ENCODE data around the gene SLAMF8. TPM values are rescaled to one million over a fixed set of nuclear protein-coding genes. Genes with fewer than 3 reads are reported as not detected.
A peak's percentile ranks its signal among the peaks of the same experiment; 100 is the strongest.

SLAMF8 gene
- total RNA-seq, 2 donors from 2014 or later, result not detected

- H3K4me1 Mint-ChIP-seq, result peaks cover 13% of the 10 kb centered on the region
- H3K27me3 Mint-ChIP-seq (ENCODE audit: insufficient read depth), result peaks cover 39% of the 10 kb centered on the region
- WGBS, 2 experiments (ENCODE audit: insufficient coverage in 1 of 2, insufficient read length in 1 of 2), result 86 to 90% methylated on average over 1 of the region's 1 CpG
- H3K27ac Mint-ChIP-seq, result no peak overlapping the region
- TF ChIP-seq CTCF (conservative IDR thresholded peaks at IDR 0.05), result peak; percentile 52
- Histone ChIP-seq H3K27me3 (ENCODE audit: control insufficient read depth, insufficient read depth, low read length, poor library complexity, severe bottlenecking) (peaks cover 23% of the 10 kb centered on the region), H3K9me3 (ENCODE audit: control insufficient read depth, low read length) (no peaks in the 10 kb centered on the region), H3K4me3 (ENCODE audit: low read length) (no peak overlapping the region), H3K4me1 (ENCODE audit: control insufficient read depth, insufficient read depth, low read length) (peaks cover 2% of the 10 kb centered on the region), H3K36me3 (ENCODE audit: control insufficient read depth, insufficient read depth, low read length) (no peaks in the 10 kb centered on the region), H3K9ac (ENCODE audit: extremely low read depth, low read length, poor library complexity, severe bottlenecking) (no peak overlapping the region), H3K27ac (ENCODE audit: low read depth, low read length) (no peak overlapping the region)
- DNase-seq, result no peak
- no peak overlapping the region for H3K4me3 Mint-ChIP-seq
- no peaks in the 10 kb centered on the region for H3K36me3 Mint-ChIP-seq (ENCODE audit: low read depth)
- H3K9me3 Mint-ChIP-seq, result no peaks in the 10 kb centered on the region
Measured at GRCh38 chr1:159851407-159851806, 24.7 kb downstream of the SLAMF8 start.

DNA sequence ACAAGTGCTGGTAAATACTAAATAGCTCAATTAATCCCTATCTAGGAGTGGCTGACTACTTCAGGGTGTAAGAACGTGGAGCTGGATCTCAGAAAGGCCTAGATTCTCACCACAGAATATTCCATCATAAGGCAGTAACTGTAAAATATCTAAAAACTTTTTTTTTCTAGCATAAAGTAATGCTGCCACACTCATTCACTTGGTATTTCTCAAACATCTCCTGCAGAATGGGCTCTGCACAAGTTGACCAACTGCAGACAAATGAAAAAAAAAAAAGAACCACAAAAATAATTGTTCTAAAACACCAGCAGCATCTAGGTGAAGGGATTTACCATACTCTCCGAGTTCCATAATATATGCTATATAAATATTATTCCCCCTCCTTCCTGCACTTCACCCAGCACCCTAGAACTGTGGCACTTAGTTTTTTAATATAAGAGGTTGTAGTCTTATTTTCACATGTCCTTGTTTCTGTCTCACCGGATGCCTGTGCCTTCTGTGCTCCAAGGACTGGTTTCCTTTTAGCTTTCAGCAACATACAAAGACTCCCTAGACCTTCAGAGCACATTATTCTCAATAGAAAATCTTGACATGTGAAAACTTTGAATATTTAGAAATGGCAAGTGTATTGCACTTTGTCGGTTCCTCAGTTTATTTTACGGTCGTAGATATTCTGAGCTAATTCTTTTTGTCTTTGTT, 26.9 kb downstream of the SLAMF8 start:
- Histone ChIP-seq H3K4me1 (ENCODE audit: control insufficient read depth, insufficient read depth, low read length) (peaks cover 2% of the 10 kb centered on the region), H3K9me3 (ENCODE audit: control insufficient read depth, low read length) (no peaks in the 10 kb centered on the region), H3K27ac (ENCODE audit: low read depth, low read length) (no peak overlapping the region), H3K36me3 (ENCODE audit: control insufficient read depth, insufficient read depth, low read length) (no peaks in the 10 kb centered on the region), H3K9ac (ENCODE audit: extremely low read depth, low read length, poor library complexity, severe bottlenecking) (no peak overlapping the region), H3K4me3 (ENCODE audit: low read length) (peak overlapping the region; percentile 76), H3K27me3 (ENCODE audit: control insufficient read depth, insufficient read depth, low read length, poor library complexity, severe bottlenecking) (peaks cover 29% of the 10 kb centered on the region)
- Mint-ChIP-seq H3K27me3 (ENCODE audit: insufficient read depth) (peaks cover 53% of the 10 kb centered on the region), H3K36me3 (ENCODE audit: low read depth) (no peaks in the 10 kb centered on the region), H3K27ac (no peak overlapping the region), H3K4me3 (peak overlapping the region; percentile 61), H3K4me1 (peaks cover 9% of the 10 kb centered on the region), H3K9me3 (no peaks in the 10 kb centered on the region)
- WGBS, 2 experiments (ENCODE audit: insufficient coverage in 1 of 2, insufficient read length in 1 of 2), result 25 to 44% methylated on average over 4 to 5 of the region's 6 CpGs
- TF ChIP-seq CTCF (conservative IDR thresholded peaks at IDR 0.05), result no peak
- no peak for DNase-seq

GRCh38 chr1:159854116-159854692, 27.5 kb downstream of the SLAMF8 start:
- Mint-ChIP-seq H3K27ac (no peak overlapping the region), H3K36me3 (ENCODE audit: low read depth) (no peaks in the 10 kb centered on the region), H3K27me3 (ENCODE audit: insufficient read depth) (peaks cover 50% of the 10 kb centered on the region), H3K4me1 (peaks cover 9% of the 10 kb centered on the region), H3K9me3 (no peaks in the 10 kb centered on the region), H3K4me3 (peak overlapping the region; percentile 61)
- peak overlapping the region; percentile 20 for H3K9ac ChIP-seq (ENCODE audit: extremely low read depth, low read length, poor library complexity, severe bottlenecking)
- no peaks in the 10 kb centered on the region for H3K9me3 ChIP-seq (ENCODE audit: control insufficient read depth, low read length)
- no peak for TF ChIP-seq CTCF (conservative IDR thresholded peaks at IDR 0.05)
- H3K27me3 ChIP-seq (ENCODE audit: control insufficient read depth, insufficient read depth, low read length, poor library complexity, severe bottlenecking), result peaks cover 29% of the 10 kb centered on the region
- H3K27ac ChIP-seq (ENCODE audit: low read depth, low read length), result no peak overlapping the region
- H3K4me1 ChIP-seq (ENCODE audit: control insufficient read depth, insufficient read depth, low read length), result peaks cover 2% of the 10 kb centered on the region
- peak; percentile 81 for DNase-seq
- no peaks in the 10 kb centered on the region for H3K36me3 ChIP-seq (ENCODE audit: control insufficient read depth, insufficient read depth, low read length)
- peak overlapping the region; percentile 76 for H3K4me3 ChIP-seq (ENCODE audit: low read length)
- WGBS, 2 experiments (ENCODE audit: insufficient coverage in 1 of 2, insufficient read length in 1 of 2), result 1% methylated on average over 22 to 31 of the region's 31 CpGs

Data from endodermal cell (in vitro differentiated cells).